Measurements from ENCODE around the gene ATP8B4. TPM values are rescaled to one million over a fixed set of nuclear protein-coding genes. Genes with fewer than 3 reads are reported as not detected.

ATP8B4 gene
- total and polyA plus RNA-seq, 2 of the 8 experiments (the other 6 are each of a cell fraction or from before 2014, with no cell fraction given): 0.17 to 0.24 TPM

DNA sequence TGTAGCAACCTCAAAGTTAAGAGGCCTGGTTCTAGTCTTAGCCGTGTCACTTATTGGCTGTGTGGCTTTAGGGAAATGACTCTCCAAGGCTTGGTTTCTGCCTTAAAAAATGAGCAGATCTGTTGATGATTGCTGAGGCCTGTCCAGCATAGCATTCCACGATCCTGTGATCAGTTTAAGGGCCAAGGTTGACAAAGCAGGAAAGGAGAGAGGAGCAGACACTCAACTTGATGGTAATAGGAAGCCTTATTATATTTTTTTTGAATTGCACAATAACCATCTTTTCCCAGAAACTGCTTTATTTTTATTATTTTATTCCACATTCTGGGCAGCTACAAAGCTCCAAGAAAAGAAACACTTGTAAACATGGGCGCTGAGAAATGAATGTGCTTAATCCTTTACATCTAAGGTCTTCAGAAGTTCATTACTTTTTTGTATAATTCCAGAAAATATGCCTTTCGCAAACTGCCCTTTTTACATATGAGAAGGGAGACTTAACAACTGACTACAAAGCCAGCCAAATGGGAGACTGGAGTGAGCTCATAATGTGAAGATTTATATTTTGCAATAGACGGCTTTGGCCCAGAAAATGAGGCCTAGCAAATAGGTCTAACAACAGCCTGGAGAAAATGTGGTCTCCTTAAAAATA is 241.0 kb downstream of the ATP8B4 start:
- WGBS, 2 experiments (ENCODE audit: extremely low coverage in 1 of 2, insufficient coverage in 1 of 2, insufficient read length in 1 of 2, insufficient replicate concordance in 2 of 2, low coverage in 1 of 2, low lambda C conversion rate in 2 of 2, missing lambda C conversion rate in 1 of 2): 77% methylated on average over 5 of the region's 5 CpGs; no CpG with 5 or more reads in 1 of the 2 experiments
- Histone ChIP-seq H3K23me2 (ENCODE audit: low read depth, low read length) (no peaks in the 10 kb centered on the region), H3K9ac (replicated peaks in 1 of 4; ENCODE audit: extremely low read depth in 1 of 4, low read depth in 3 of 4, low read length in 3 of 4) (no peak overlapping the region), H3K23ac (ENCODE audit: insufficient read length) (no peak overlapping the region), H2BK5ac (ENCODE audit: low read depth, low read length) (no peak overlapping the region), H2AFZ (ENCODE audit: low read length) (no peak overlapping the region), H3K56ac (replicated peaks; ENCODE audit: insufficient read length, low read depth, low read length) (no peak overlapping the region), H2BK12ac (ENCODE audit: low read depth, low read length) (no peak overlapping the region), H3K4me1 (replicated peaks in 1 of 4; ENCODE audit: control insufficient read depth in 3 of 4, insufficient read depth in 4 of 4, low read length in 3 of 4) (peaks cover 0 to 5% (median under 1%) of the 10 kb centered on the region in 4 experiments; a peak in 2 of 7 replicates), H3K79me1 (ENCODE audit: low read depth, low read length) (no peaks in the 10 kb centered on the region), H3K14ac (ENCODE audit: insufficient read length) (no peak overlapping the region), H4K5ac (ENCODE audit: insufficient read length, low read depth, low read length) (no peak overlapping the region), H3K9me3 (ENCODE audit: insufficient read depth in 2 of 2, low read depth in 1 of 2, low read length in 1 of 2) (no peaks in the 10 kb centered on the region), H3K27ac (ENCODE audit: low read depth, low read length) (no peak overlapping the region; the same call in 1 of the 2 replicates), H2BK120ac (replicated peaks; ENCODE audit: low read depth, low read length) (no peak overlapping the region), H3K4ac (replicated peaks; ENCODE audit: insufficient read length, low read depth, low read length) (no peak overlapping the region), H3K27me3 (replicated peaks in 1 of 4; ENCODE audit: control insufficient read depth in 3 of 4, extremely low read depth in 1 of 4, insufficient read depth in 3 of 4, low read length in 3 of 4) (no peaks in the 10 kb centered on the region), H2BK20ac (ENCODE audit: low read length) (no peak overlapping the region), H3K4me3 (ENCODE audit: extremely low read depth in 1 of 4, insufficient read depth in 2 of 4, low read depth in 3 of 4, low read length in 4 of 4) (no peak overlapping the region), H3K79me2 (ENCODE audit: control insufficient read depth in 1 of 2, insufficient read depth in 2 of 2, low read length in 2 of 2) (no peaks in the 10 kb centered on the region), H3K4me2 (ENCODE audit: insufficient read depth in 1 of 2, low read depth in 2 of 2, low read length in 2 of 2) (no peak overlapping the region), H2BK15ac (ENCODE audit: low read length) (no peak overlapping the region), H3K18ac (ENCODE audit: extremely low read depth, low read length) (no peak overlapping the region), H2AK5ac (ENCODE audit: low read depth, low read length) (no peak overlapping the region), H4K20me1 (replicated peaks in 1 of 2; ENCODE audit: control insufficient read depth in 1 of 2, insufficient read depth in 2 of 2, low read length in 2 of 2) (no peaks in the 10 kb centered on the region), H4K91ac (replicated peaks; ENCODE audit: insufficient read length, low read length) (no peak overlapping the region), H3K36me3 (ENCODE audit: control insufficient read depth in 2 of 4, insufficient read depth in 4 of 4, low read length in 3 of 4) (no peaks in the 10 kb centered on the region), H4K8ac (ENCODE audit: extremely low read depth, insufficient read depth, low read length) (no peak overlapping the region)
- ChIA-PET CTCF (ENCODE audit: partially characterized antibody) (interaction anchor here (0.6 to 6.0 kb wide), 24 partner anchors 11 to 641 kb away, joined by 3 to 92 read pairs (median 4); no protein-coding TSS in a partner anchor), POLR2A (ENCODE audit: partially characterized antibody) (no interaction called here)
- no peak for FAIRE-seq
- DNase-seq (ENCODE audit: low read depth in 1 of 2, low spot score in 2 of 2): no peak
